HG03139 (cell line): ENCODE results near the gene LAIR1.

Experiments used
- ATAC-seq: cut with Tn5 transposase; IDR thresholded peaks from one replicate; pipeline ENCODE4 v1.9.1; 2021; ENCODE audit not compliant: unreplicated experiment

LAIR1 gene

DNA sequence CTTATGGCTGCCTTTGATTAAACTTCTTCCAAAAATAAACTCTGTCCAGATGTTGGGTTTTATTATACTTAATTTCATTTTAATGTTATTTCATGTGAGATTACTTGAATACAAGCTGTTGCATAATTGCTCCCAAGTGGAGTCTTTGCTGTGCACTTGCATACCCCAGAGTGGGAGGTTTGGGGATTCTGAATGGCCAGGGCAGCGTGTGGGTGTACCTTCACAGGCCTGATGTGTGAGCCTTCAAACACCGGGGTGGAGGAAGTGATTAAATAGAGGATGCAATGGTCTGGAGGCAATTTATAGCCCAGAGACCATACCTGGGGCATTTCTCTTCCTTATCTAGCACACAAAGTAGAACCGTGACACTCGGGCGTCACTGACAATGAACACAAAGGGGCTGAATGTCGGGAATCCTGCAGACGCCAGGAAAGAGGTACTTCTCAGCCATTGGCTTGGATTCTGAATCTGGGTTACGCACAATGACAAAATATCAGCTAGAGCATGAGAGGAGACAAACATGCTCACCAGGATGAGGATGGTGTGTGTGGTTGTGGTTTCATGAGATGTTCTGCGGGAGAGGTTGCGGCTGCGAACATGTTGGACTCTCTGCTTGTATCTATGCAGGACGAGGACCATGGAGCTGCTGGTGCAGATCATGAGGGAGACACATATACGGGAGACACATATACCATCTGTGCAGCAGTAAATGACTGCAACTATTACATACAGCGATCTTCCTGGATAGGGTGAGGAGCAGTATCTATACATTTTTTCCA is 44.6 kb downstream of the LAIR1 start:
- ATAC-seq, result no peak

DNA sequence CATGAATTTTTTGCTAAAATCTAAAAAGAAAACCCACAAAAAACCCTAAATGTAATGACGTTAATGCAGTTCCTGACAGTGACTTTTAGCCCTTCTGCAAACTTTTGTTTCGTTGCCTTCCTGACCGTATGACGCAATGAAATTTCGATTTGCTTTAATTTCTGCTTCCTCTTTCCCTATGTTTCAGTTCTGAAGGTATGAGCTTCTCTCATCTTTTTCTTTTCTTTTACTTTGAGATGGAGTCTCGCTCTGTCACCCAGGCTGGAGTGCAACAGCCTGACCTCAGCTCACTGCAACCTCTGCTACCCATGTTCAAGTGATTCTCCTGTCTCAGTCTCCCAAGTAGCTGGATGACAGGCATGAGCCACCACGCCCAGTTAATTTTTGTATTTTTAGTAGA is 45.7 kb downstream of the LAIR1 start:
- ATAC-seq, result no peak

DNA sequence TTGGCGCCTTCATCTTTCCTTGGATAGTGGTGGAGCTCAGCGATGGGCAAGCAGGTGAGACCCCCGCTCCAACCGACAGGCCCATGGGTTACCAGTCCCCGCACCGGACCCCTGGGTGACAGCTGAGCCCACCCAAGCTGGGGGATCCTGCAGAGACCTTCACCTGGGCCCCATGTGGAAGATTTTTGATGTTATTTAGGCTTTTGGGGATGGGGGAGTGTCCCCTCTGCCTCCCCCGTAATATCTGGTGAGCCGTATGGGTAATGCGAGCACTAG is 46.8 kb downstream of the LAIR1 start:
- ATAC-seq, result no peak

DNA sequence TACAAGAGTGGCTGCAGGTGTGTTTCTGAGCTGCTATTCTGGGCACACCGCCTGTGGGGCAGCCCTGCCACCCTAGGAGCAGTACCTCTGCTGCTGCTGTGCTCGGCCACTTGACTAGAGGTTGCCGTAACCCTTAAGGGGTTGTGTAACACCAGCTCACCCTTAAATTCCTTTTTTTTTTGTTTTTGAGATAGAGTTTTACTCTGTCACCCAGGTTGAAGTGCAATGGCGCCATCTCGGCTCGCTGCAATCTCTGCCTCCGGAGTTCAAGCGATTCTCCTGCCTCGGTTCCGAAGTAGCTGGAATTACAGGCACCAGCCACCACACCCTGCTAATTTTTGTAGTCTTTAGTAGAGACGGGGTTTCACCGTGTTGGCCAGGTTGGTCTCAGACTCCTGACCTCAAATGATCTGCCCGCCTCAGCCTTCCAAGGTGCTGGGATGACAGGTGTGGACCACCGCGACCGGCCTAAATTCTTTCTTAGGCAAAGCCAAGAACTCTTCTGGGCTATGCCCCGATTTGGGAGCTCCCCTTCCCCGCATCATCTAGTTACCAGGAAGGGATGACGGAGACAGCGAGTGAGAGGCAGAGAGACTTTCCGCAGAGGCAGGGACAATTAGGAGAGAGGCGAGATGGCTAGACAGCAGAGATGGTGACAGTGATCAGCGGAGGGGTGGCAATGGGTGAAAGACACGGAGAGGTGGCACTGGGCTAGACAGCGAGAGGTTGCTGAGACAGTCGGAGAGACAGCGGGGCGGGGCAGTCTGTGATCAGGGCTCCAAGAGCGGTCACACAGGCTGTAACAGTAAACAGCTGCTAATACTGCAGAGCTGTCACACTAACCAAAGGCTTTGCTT is 47.4 kb downstream of the LAIR1 start:
- ATAC-seq, result no peak

DNA sequence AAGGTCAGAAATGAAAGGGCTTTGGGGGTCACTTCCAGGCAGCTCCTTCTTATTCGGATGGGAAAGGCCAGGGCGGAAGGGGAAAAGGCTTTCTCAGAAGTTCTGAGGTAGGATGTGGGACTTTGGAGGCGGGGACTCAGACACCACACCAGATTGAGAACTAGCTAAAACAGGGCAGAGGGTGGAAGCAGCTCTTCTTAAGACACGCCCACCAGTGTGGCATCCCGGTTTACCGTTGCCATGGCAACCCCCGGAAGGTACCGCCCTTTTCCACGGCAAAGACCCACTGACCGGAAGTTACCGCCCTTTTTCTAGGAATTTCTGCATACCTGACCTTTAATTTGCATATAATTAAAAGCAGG is 48.0 kb downstream of the LAIR1 start:
- no peak for ATAC-seq

DNA sequence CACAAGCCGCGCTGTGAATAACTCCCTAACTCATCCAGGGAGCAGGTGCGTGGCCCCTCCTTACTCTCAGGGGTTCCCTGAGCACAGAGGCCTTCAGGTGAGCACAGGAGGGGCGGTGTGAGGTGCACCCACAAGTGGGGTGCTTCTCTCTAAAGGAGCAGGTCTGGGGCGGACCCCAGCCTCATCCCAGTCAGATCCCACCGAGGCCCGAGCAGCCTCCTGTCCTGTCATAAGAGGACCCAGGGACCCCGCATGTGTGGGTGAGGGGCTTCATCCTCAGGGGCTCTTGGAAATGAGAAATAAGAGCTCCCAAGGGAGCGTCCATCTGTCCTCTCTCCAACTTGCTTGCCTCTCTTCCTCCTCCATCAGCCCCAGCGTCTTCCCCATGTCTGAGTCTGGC is 48.8 kb downstream of the LAIR1 start:
- ATAC-seq, result no peak

DNA sequence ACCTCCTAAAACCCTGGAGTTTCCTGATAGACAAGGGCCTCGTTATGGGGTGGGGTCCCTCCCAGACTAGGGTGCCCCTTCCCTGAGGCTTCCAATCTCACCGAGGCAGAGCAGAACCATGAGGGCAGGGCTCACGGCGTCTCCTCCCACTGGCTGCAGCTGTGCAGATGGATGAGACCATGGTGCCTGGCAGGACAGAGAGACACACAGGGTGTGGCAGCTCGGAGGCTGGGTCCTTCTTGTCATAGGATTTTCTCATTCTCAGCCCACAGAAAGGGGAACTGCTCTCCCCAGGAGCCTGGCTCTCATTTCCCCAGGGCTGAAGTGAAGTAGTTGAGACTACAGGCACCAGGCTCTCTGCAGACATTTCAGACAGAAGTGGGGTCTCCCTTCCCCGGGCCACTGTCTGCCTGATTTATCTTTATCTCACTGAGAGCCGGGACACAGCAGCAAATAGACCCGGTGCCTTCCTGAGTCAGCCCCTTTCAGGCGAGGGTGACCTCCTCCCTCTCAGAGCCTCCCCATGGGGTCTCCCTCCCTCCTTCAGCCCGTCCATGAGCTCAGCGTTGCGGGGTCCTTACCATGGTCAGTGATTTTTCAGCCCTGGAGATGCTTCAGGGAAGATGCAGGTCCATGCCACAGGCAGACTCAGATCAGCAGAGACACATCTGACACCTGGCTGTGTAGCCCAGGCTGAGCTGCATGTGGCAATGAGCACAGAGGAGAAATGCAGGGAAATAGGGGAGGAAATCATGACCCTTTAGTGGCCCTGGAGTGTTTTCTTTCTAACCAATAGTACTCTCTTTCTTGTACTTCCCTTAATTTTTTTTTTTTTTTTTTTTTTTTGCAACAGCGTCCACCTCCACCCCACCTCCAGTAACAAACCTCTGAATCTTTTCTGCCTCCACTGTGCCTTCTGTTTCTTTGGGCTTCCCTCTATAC is 52.0 kb downstream of the LAIR1 start, which contains the start of gene LILRA5:
Gene LILRA5 (minus strand): TSS at position 731 of the 942 bp plus-strand sequence. CDS start 147 bp downstream, at position 584.
- ATAC-seq, result no peak

DNA sequence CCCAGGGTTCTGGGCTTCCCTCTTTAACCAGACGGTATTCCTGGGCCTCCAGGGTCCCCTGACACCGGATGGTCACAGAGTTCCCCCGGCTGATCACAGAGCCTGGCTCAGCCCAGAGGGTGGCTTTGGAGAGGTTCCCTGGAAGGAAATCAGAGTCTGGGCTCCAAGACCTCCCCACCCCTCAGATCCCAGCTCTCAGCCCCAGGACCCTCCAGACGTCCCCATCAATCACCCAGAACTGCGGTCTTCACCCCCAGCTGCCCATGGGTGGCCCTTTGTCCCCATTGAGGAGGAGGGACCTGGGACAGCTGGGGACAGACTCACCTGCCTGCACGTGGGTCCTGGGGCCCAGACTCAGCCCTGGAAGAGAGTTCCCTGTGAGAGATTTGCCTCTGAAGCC is 52.7 kb downstream of the LAIR1 start:
- ATAC-seq, result no peak

DNA sequence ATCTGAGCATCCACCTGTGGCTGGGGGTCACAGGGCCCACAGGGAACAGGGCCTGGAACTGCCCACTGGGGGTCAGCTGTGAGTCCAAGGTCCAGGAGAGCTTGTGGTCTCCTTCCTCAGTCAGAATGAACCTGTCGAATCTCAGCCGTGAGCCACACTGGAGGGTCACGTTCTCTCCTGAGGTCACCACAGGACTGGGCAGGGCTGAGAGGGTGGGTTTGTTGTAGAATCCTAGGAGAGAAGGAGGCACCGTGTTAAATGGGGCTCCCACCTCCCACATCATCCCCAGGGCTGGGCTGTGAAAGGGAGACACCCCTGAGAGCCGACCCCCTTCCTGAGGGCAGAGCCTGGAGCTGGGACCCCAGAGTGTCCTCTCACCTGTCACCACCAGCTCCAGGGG is 53.2 kb downstream of the LAIR1 start:
- ATAC-seq, result no peak

DNA sequence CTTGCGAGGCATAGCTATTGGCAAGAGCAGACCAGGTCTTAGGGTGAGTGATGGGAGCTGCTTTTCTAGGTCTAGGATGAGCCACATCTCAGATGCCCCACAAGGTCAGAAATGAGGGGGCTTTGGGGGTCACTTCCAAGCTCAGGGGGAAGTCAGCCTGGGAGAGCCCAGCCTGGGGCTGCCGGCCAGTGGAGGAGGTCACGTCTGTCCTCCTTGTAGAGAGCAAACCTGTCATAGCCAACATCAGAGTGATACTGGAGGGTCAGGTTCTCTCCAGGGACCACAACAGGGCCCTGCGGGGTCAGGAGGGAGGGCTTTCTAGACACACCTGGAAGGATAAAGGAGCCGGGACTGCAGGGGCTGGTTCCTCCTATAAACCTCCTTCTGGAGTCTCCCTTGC is 54.2 kb downstream of the LAIR1 start:
- ATAC-seq, result no peak

DNA sequence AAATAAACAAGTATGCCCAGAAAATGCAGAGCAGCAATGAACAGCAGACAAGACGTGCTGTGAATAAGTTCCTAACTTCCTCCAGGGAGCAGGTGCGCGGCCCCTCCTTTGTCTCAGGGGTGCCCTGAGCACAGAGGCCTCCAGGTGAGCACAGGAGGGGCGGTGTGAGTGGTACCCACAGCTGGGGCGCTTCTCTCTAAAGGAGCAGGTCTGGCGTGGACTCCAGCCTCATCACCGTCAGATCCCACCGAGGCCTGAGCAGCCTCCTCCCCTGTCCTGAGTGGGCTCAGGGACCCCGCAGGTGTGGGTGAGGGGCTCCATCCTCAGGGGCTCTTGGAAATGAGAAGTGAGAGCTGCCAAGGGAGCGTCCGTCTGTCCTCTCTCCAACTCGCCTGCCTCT is 54.9 kb downstream of the LAIR1 start:
- ATAC-seq, result no peak

DNA sequence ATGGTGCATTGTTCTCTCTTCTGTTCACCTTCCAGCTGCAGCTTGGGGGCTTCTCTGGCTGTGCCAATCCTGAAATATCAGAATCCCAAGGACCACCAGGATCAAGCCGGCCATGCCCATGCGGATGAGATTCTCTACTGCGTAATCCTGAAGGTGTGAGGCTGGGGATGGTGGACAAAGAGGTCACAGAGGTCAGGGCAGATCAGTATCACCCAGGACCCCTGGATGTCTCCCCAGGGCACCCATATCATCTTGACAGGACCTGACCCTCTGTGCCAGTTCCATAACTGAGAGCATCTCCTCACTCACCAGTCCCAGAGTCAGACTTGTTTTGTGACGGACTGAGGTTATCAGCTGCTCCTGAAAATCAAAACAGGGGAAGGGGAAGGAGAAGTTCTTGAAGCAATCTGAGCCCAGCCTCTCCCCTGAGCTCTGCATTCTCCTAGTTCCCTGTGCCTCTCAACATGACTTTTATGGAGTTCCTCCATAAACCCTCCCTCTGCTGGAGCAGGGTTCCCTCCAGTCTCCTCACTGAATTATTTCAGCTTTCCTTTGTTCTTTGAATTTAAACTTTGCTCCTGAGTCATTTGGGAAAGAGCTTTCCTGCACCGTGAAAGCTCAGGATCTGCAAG is 57.2 kb downstream of the LAIR1 start:
- ATAC-seq, result no peak

DNA sequence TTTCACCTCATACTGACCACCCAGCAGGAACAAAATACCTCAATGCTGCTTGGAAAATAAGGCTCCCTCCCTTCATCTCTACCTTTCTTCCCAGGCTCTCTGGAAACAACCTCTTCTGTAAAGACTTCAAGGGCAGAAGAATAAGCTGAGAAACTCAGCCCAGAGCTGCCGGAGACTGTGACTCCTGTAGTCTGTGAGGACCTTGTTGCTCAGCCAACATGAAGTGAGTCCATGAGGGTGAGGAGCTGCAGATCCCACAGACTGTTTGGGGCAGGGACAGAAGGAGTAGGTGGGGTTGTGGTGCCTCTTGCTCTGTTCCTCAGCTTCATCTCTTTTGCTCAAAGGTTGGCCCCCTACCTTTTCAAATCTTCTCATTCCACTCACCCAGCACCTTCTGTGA is 59.6 kb downstream of the LAIR1 start:
- ATAC-seq, result no peak

DNA sequence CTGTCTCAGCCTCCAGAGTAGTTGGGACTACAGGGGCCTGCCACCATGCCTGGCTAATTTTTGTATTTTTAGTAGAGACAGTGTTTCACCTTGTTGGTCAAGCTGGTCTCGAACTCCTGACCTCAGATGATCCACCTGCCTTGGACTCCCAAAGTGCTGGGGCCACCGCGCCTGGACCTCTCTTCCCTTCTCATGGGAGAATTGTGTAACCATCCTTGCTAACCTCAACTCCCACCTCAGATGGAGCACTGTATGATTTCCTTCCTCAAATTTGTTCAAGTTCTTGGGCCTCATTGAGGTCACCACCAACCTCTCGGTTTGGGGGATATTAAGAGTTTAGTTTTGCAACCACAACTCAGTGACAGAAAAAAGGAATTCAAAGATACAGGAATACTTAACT is 62.5 kb downstream of the LAIR1 start:
- ATAC-seq, result no peak
